ENCODE data around the gene EXPH5.
A peak's percentile ranks its signal among the peaks of the same experiment; 100 is the strongest.

EXPH5 gene

DNA sequence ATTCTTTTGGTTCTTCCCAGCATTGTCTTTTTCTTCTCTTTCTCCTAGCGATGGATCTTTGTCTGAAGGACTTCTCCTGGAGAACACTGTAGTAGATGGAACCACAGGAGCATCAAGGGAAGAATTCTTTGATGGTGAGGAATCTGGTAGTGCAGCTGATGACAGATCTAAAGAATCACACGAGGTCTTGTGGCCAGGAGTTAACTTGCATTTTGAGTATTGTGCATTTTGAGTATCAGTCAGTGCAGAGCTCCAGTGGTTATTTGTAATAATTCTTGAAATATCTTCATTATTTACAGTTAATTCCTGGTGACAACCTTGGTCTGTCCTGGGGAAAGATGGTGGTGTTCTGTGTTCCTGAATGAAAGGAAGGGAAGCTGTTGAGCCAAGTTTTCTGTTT, 80.9 kb downstream of the EXPH5 start:
- no peak for DNase-seq (ENCODE audit: low read depth in 2 of 2)

DNA sequence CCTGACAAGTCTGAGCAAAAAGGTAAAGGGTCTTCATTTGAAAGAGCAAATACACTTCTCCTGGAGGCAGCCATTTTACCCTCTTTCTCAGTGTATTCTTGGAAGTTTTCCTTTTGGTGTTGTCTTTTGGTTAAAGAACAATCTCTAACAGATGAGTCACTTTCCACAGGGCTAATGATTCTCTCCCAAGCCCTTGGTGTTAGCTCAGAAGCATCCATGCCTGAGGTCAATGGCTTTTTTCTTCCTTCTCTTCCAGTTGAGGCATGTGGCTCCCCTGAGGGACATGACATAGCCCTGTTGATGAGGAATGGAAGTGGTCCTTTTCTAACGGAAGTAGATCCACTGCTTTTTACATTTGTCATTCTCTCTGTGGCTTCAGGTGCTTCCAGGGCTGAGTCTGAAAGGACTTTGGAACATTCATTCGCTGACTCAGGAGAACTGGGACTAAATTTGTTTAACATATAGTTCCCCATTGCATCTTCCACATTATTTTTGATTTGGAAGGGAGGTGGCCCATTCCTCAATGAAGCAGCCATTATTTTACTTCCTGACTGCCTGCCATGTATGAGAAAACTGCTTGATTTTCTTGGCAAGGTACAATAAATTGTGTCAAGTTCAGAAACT, 81.6 kb downstream of the EXPH5 start:
- DNase-seq (ENCODE audit: low read depth in 2 of 2) = no peak

DNA sequence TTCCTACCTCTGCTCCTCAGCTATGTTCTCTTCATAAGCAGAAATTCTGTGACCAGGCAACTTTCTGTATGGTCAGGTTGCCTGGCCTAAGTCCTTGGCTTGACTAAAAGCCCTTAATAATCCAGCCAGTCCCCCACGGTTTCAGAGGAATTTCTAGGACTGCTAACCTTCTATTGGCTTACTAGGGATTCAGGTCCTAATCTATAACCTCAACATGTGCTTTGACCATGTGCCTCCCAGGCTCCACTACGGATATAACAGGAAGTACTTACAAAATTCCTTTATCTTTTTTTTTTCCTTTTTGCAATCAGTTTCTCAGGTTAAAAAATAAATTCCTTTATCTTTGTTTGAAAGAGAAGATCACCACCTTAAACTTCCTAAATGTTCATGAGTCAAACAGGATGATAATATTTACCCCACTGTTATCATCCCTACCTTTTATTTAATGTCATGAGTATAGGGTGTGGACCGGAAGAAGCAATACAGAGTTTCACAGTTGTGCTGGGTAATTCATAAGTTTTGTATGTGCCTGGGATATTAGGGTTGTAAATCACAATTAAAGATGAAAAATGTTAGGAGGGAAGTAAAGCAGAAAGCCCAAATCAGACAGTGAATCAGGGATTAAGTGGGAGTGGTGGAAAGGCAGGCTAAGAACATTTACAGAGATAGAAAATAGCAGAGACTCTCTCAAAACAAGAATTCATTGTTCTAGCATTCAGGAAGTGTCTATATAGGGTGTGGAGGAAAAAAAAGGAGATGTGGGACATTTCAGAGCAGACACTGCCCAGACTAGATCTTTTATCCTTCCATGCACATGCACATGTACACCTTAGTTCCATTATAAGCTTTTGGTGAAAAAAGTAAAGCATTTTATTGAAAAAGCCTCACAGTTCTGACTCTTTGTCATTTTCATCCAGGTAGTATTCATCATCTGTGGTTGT, 84.6 kb downstream of the EXPH5 start:
- DNase-seq (ENCODE audit: low read depth in 2 of 2) = no peak

DNA sequence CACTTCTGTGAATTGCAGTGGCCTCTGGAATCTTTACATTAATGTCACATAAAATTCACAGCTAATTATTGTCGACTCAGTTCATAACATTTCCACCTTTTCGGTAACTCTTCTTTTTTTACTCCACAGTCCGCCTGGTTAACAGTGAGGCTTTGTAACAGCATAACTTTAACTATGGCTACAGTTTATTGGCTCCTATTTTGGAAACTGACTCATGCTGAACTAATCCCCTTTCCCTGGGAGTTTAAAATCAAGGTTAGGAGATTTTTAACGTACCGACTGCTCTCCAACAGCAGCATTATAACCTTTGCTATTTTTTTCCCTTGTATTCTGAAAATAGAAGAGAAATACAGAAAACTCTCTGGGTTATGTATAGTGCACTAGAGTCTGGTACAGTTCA, 92.2 kb downstream of the EXPH5 start:
- DNase-seq (ENCODE audit: low read depth in 2 of 2) = no peak

DNA sequence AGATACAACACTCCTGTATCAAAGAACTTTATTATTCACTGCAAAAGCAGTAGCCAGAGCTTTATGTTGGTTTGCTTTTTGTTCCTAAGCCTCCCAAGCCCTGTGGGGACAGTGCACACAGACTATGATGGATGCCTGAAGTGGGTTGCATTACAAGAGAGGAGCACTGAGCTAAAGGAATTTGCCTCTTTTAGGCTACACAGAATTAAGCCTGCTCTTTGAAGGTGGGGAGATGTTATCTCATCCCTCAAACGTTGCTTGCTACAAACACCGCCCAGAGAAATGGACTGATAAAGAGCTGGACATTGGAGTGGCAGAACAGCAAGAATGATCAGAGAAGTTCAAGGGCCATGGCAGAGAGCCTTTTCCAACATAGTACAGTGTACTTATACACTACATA, 92.8 kb downstream of the EXPH5 start:
- no peak for DNase-seq (ENCODE audit: low read depth in 2 of 2)

DNA sequence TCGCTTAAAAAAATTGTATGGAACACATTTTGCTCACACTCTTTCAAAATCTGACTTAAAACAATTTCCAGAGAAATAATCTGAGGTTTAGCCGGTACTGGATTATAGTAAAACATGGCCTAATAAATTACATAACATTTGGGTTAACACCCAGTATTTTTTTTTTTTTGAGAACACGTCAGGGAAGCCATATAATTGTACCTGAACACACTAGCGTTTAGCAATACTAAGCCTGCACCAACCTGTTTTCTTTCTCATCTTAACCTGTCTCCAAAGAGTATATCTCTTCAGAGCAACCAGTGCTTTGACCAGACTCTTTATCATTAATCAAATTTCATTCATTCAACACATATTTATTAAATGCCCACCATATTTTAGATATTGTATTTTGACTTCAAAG, 93.4 kb downstream of the EXPH5 start:
- no peak for DNase-seq (ENCODE audit: low read depth in 2 of 2)

DNA sequence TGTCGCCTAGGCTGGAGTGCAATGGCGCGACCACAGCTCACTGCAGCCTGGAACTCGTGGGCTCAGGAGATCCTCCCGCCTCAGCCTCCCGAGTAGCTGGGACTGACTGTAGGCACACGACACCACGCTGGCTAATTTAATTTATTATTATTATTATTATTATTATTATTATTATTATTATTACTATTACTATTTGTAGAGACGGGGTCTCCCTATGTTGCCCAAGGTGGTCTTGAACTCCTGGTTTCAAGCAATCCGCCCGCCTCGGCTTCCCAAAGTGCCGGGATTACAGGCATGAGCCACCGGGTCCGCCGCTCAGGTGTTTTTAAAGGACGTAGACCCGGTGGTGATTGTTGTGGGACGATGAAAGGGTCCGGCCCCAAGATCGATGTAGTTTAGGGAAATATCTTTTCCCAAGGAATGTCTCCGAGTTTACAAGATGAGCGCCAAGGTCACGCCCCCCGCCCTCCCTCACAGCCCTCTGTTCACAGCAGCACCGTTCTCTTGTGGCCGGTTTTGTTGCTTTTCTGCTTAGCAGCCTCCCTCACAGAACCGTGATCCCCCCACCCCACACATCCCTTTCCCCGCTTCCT, 94.7 kb downstream of the EXPH5 start:
- DNase-seq (ENCODE audit: low read depth in 2 of 2) = no peak

DNA sequence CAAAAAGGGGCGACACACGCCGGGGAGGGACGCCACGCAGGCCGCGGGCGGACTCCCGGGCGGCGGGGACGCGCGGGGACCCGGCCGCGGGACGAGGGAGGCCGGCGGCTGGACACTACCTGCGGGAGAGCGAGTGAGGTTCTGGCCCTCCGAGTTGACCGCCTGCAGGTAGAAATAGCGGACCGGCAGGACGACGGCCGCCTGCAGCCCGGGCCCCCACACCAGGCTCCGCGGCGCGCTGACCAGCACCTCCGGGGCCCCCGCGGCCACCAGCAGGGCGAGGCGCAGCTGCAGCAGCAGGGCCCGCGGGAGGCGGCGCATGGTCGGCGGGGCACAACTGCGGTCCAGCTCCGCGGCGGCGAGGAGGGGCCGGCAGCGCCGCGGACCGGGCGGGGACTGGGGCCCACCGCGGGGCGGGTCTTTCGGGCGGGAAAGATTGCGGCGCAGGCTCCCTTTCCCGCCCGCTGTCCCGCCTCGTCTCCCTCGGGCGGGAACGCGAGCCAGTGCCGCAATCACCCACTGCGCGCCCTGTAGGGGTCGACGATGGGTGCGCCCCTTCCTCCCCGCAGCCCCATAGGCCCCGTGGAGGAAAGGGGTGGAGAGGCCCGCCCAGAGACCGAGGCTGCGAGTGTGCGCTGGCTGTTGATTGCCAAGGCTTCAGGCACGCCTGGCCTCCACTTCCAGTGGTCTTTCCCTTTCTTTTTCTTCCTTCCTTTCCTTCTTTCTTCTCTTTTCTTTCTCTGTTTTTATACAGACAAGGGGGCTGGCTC, 95.3 kb downstream of the EXPH5 start, which contains the start of gene POGLUT3:
Gene POGLUT3, minus strand, starts transcription at position 339 of the 770 bp plus-strand sequence. Its CDS starts 18 bp downstream, at position 321.
- peak in 1 of 2 donors; percentile 13 for DNase-seq (ENCODE audit: low read depth in 2 of 2)

DNA sequence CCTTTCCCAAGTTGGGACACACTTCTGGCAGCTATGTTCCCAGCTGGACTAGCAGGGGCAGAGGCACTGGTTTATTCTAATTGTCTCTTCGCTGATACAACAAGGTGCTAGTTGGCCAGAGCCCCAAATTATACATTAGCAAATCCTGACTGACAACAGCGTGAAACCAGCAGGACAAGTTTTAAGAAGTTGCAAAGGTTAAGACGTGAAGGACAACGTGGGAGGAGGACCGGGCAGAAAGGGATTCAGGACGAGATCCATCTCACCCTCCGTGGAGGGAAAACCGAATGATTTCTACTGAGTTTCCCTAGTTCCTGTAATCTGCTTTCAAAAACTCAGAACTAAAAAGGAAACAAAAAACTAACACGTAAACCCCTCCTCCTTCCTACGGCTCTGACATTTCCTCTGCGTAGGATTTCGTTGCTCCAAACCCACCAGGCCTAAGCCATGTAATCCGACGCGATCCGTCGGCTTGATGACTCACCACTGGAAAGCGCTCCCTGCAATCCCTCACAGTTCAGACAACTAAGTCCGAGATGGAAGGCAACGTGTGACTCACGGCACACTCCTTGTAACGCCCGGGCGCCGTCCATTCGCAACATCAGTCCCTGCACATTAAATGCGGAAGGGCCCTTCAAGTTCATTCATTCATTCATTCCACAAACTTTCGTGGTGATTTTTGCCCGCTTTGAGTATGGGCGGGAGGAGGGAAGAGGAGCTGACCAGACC, 96.1 kb downstream of the EXPH5 start:
- peak; percentile 27 for DNase-seq (ENCODE audit: low read depth in 2 of 2)

DNA sequence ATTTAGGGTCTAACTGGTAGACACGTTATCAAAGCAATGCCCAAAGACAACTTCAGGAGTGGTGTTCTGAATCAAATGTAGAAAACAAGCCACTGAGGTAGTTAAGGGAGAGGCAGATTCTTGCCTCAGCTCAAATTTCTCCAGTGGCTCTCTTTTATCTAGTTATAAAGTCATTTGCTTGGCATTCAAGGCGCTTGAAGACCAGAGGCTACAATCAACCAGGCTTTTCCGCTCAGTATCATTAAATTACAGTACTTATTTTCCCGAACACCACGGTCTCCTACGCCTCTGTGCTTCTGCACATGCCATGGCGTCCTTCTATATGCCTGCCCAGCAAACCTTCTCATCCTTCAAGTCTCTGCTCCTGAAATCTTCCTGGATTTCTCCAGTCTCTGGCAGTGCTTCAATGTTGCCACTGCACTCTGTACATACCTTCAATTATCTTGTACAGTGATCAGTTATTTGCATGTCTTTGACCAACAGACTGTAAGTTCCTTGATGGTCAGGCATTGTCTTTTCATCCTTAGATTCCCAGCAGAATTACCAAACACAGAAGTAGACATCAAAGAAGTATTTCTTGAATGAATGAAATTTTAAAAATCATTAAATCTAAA, 96.8 kb downstream of the EXPH5 start:
- no peak for DNase-seq (ENCODE audit: low read depth in 2 of 2)

DNA sequence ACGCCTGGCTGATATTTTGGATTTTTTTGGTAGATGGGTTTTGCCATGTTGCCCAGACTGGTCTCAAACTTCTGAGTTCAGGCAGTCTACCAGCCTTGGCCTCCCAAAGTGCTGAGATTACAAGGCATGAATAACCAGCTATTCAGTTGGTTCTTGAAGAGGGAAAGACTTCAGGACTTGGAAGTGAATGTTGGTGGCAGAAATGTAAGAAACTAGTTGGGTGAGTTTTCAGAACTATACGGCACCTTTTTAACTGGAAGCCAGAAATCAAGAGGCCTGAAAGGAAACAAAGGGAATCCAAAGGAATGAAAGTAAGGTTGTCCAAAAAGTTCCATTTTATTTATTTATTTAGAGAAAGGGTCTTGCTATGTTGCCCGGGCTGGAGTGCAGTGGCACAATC, 98.2 kb downstream of the EXPH5 start:
- no peak for DNase-seq (ENCODE audit: low read depth in 2 of 2)

DNA sequence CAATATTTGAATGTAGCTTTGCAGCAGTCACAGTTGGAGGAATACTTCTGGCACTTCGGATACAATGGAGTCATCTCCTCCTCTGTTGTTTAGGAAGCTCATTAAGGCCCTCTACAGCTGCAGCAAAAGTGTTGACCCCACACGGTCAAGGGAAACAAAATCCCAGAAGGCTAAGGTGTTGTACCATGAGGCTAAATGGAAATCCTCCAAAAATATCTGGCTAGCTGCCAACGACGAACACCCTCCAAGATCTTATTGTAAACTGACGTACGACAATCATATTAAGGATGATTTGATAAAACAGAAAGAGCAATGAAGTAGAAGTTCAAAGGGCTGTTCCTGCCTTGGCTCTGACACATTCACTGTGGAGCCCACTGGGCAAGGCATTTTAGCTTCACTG, 99.4 kb downstream of the EXPH5 start:
- no peak for DNase-seq (ENCODE audit: low read depth in 2 of 2)

DNA sequence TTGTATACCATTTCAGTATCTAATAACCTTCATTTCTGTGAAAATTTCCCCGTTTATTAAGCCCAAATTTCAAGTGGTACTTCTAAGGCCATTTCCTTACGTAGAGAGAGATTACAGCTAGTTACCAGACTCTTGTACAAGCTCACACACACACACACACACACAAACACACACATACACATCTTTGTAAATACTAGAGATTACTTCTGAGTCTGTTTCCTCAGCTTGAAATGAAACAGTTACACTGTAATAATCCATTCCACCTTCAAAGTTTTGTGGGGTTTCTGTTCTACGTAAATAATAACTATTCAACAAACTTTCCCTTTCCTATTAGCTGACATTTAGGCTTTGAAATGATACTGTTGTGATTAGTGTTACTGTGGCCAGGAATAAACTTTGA, 101.6 kb downstream of the EXPH5 start:
- no peak for DNase-seq (ENCODE audit: low read depth in 2 of 2)

DNA sequence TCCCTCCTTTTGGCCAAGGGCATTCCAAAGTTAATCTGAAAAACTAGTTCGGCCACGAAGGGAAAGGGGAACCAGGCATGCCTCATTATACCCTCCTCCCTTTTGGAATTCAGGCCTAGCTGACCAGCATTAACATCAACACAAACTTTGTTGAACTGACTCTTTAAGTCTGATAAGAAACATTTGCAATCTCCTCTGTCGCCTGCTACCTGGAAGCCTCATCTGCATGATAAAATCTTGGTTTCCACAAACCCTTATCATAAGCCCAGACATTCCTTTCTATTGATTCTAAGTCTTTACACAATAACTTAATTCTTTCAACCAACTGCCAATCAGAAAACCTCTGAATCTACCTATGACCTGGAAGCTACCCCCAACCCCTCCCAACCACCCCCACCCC, 106.7 kb downstream of the EXPH5 start:
- no peak for DNase-seq (ENCODE audit: low read depth in 2 of 2)

DNA sequence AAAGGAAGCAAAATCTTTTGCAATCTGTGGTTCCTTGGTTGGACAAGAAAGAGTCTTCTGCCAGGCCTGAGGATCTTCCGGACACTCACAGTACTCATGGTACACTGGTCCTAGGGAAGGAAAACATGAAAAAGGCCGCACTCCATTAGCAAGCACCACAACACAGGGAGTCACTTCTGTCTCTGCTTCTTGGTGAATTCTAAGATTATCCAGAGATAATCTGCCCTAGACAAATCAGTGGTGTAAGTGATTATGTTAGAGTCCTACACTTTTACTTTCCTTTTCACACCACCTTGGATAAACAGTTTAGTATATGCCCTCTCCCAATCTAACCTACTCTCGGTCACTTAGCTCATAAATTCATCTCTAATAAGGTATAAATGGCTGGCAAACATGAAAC, 107.2 kb downstream of the EXPH5 start:
- DNase-seq (ENCODE audit: low read depth in 2 of 2) = no peak

DNA sequence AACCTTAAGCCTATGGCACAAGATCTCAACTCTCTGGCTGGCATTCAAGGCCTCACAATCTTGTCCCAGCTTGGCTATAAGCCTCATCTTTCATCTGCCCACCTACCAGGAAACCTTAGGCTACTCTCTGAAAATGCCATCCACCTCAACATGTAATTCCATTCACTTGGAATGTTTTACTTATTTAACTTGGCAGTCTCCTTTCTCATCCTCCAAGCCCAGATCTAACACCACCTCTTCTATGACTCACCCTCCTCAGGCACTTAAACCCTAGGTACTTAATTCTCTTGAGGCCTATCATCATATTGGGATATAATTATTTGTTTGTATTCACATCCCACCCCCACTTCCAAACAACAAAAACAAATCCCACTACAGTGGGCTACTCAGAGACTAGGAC, 110.4 kb downstream of the EXPH5 start:
- DNase-seq (ENCODE audit: low read depth in 2 of 2) = no peak

DNA sequence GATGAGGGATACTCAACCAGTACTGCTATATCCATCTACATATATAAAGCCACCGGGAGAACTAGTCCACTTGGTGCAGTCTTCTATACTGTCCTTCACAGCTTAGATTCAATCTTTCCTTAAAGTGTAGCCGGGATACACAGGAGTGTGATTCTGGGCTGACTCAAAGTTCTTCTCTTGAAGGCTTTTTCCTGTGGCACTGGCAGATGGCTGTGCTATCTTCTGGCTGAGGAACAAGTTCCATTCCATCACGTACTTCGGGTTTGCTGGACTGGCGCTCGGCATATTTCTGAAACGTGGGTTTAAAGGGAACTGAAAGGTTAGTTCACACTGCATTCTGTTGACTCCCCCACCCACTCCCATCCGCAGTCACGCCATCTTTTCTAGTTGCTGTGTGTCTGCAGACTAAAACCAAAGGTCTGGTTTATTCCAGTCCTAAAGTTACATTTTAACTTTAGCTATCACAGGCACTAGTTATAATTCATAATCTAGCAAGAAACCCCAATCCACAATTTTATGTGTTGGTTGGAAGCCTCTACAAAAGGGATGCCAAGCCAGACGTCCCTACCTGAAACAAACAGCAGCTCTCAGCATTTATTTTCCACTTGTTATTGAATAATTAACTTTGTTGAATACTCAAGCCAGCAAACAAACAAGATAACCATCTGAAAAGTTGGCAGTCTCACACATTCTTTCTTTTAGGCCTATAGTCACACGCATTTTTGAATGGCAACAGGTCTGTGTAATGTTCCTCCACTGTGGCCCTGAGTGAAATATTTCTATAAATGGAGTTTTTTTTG, 118.7 kb downstream of the EXPH5 start:
- DNase-seq (ENCODE audit: low read depth in 2 of 2) = no peak

DNA sequence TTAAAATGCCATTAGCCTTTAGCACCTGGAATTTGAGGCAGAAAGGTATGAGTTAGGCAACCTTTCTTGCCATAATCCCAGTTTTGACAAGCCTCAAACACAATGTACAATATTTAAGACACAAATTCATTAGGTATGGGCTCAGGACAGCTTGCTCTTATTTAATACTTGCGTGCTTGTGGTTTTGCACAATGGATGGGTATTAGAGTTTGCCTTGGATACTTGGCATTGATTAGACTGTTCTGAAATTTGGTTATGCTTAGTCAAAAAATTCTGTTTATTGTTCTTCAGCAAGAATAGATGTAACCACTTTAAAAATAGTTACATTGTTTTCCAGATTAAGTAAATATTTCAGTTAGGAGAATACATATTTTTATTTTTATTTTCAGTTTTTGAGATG, 120.9 kb downstream of the EXPH5 start:
- DNase-seq (ENCODE audit: low read depth in 2 of 2) = no peak

DNA sequence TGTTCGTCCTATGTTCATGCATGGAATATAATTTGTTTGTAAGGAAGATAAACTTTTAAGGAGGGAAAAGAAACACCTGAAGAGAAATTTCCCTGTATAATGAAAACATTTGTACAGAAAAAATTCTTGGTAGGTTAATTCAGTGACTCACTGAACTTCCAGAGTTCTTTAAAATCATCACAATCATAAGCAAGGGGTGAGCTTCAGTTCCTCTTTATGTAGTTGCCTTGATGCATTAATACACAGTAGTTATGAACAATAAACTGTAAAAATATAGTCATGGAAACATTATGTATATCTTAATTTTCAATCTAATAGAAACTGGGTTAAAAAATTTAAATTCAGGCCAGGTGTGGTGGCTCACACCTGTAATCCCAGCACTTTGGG, 125.1 kb downstream of the EXPH5 start:
- DNase-seq (ENCODE audit: low read depth in 2 of 2) = no peak
